Activated T-helper 1 cell treated with anti-CD3 and anti-CD28 coated beads, Interleukin-12 subunit alpha, Interleukin-12 subunit beta, Interleukin-2, Interleukin-4 antibody, amounts not matched to agents 30 ng/mL and 10 ng/mL and 1 ng/mL, durations not matched to agents 14 hours and 24 hours and 36 hours (primary cell): ENCODE results near the gene KEL. TPM values are rescaled to one million over a fixed set of nuclear protein-coding genes. Genes with fewer than 3 reads are reported as not detected.
"Not testable (repeated sequence)": the region's sequence is repeated elsewhere in the genome, so short reads cannot be mapped to it uniquely, and the experiment has no call there.

Experiments used
- DNase-seq: peaks from one replicate; pipeline ENCODE4 v3.0.0; 2021; ENCODE audit warnings: low spot score
- H3K27ac Mint-ChIP-seq: one replicate; pipeline ENCODE4 v1.8.0; 2021; ENCODE audit warnings: mild to moderate bottlenecking, mixed read lengths
- H3K27me3 Mint-ChIP-seq: one replicate; pipeline ENCODE4 v1.8.0; 2022; ENCODE audit warnings: mild to moderate bottlenecking, moderate library complexity, mixed read lengths; ENCODE audit not compliant: insufficient read depth
- H3K36me3 Mint-ChIP-seq: one replicate; pipeline ENCODE4 v1.8.0; 2021; ENCODE audit warnings: low read depth, mixed read lengths
- H3K4me1 Mint-ChIP-seq: one replicate; pipeline ENCODE4 v1.8.0; 2021; ENCODE audit warnings: low read depth, mixed read lengths
- H3K4me3 Mint-ChIP-seq: one replicate; pipeline ENCODE4 v1.8.0; 2021; ENCODE audit warnings: mild to moderate bottlenecking, moderate library complexity, mixed read lengths
- H3K9me3 Mint-ChIP-seq: one replicate; pipeline ENCODE4 v1.8.0; 2021; ENCODE audit warnings: mixed read lengths
- intact Hi-C: fragments of 100-400 bp; cut with micrococcal nuclease; formaldehyde crosslinking; loops from one replicate; pipeline ENCODE4 v1.15.1; 2024
- total RNA-seq: library from RNA; stranded (reverse); gene quantifications from 2 replicates; pipeline ENCODE4 v1.2.3, GENCODE V29; 2022

The KEL gene
- total RNA-seq, 1 donor from 2014 or later: not detected

GRCh38 chr7:142984297-142984696 lies 22.1 kb upstream of the KEL start:
- H3K4me1 Mint-ChIP-seq: no peaks in the 10 kb centered on the region
- no peaks in the 10 kb centered on the region for H3K36me3 Mint-ChIP-seq
- H3K27ac Mint-ChIP-seq: no peak overlapping the region
- H3K4me3 Mint-ChIP-seq: no peak overlapping the region
- no peaks in the 10 kb centered on the region for H3K27me3 Mint-ChIP-seq
- intact Hi-C loops: no loop called here
- no peaks in the 10 kb centered on the region for H3K9me3 Mint-ChIP-seq
- no peak for DNase-seq

- H3K9me3 Mint-ChIP-seq: no peaks in the 10 kb centered on the region
These were observed 21.7 kb upstream of the KEL start for GRCh38 chr7:142983825-142984224.

DNA sequence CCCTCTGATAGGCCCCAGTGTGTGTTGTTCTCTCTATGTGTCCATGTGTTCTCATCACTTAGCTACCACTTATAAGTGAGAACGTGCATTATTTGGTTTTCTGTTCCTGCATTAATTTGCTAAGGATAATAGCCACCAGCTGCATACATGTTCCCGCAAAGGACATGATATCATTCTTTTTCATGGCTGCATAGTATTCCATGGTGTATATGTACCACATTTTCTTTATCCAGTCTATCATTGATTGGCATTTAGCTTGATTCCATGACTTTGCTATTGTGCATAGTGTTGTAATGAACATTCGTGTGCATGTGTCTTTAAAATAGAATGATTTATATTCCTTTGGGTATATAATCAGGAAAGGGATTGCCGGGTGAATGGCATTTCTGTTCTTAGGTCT lies 16.2 kb upstream of the KEL start:
- H3K27me3 Mint-ChIP-seq, intact Hi-C loops, H3K36me3 Mint-ChIP-seq, H3K4me1 Mint-ChIP-seq, DNase-seq, H3K9me3 Mint-ChIP-seq, H3K4me3 Mint-ChIP-seq, H3K27ac Mint-ChIP-seq: not testable (repeated sequence)

More at GRCh38 chr7:142983825-142984224, 21.7 kb upstream of the KEL start:
- DNase-seq: no peak
- H3K4me1 Mint-ChIP-seq: no peaks in the 10 kb centered on the region
- H3K27me3 Mint-ChIP-seq: no peaks in the 10 kb centered on the region
- no peak overlapping the region for H3K4me3 Mint-ChIP-seq
- intact Hi-C loops: no loop called here
- H3K27ac Mint-ChIP-seq: no peak overlapping the region
- no peaks in the 10 kb centered on the region for H3K36me3 Mint-ChIP-seq

DNA sequence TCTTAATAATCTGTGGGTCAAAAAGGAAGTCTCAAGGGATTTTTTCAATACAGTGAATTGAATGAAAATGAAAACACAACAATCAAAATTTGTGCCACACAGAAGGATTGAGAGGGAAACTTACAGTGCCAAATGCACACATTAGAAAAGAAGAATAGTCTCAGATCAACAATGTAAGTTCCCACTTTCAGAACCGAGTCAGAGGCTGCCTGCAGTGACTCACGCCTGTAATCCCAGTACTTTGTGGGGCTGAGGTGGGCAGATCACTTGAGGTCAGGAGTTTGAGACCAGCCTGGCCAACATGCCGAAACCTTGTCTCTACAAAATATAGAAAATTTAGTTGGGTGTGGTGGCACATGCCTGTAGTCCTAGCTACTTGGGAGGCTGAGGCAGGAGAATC lies 12.5 kb upstream of the KEL start:
- no peak for DNase-seq
- H3K9me3 Mint-ChIP-seq: peaks cover 3% of the 10 kb centered on the region
- no peak overlapping the region for H3K27ac Mint-ChIP-seq
- intact Hi-C loops: no loop called here
- H3K27me3 Mint-ChIP-seq: peaks cover 3% of the 10 kb centered on the region
- no peaks in the 10 kb centered on the region for H3K36me3 Mint-ChIP-seq
- H3K4me1 Mint-ChIP-seq: no peaks in the 10 kb centered on the region
- H3K4me3 Mint-ChIP-seq: no peak overlapping the region

- intact Hi-C loops: no loop called here
- Mint-ChIP-seq H3K9me3 (no peaks in the 10 kb centered on the region), H3K4me3 (no peak overlapping the region), H3K4me1 (no peaks in the 10 kb centered on the region), H3K27me3 (peaks cover 8% of the 10 kb centered on the region), H3K27ac (no peak overlapping the region), H3K36me3 (no peaks in the 10 kb centered on the region)
- DNase-seq: no peak
These were observed 7.0 kb upstream of the KEL start for GRCh38 chr7:142969183-142969582.

DNA sequence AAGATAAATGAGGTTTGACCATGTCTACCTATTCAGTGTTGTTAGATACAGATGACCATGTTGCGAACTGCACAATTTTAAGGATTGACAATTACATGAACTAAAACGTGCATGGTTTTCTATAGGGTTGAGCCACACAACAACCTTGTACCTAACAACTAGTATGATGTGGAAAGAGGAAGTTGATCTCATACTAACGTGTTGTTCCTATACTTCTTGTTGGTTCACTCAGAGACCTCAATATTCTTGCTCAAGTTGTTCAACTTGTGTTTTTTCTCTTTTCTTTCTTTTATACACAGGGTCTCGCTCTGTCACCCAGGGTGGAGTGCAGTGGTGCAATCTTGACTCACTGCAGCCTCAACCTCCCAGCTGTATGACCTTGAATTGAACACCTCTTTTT lies 6.1 kb upstream of the KEL start:
- no peaks in the 10 kb centered on the region for H3K4me1 Mint-ChIP-seq
- intact Hi-C loops: no loop called here
- no peak overlapping the region for H3K4me3 Mint-ChIP-seq
- no peak overlapping the region for H3K27ac Mint-ChIP-seq
- H3K27me3 Mint-ChIP-seq: peaks cover 10% of the 10 kb centered on the region
- DNase-seq: no peak
- H3K9me3 Mint-ChIP-seq: no peaks in the 10 kb centered on the region
- H3K36me3 Mint-ChIP-seq: no peaks in the 10 kb centered on the region

DNA sequence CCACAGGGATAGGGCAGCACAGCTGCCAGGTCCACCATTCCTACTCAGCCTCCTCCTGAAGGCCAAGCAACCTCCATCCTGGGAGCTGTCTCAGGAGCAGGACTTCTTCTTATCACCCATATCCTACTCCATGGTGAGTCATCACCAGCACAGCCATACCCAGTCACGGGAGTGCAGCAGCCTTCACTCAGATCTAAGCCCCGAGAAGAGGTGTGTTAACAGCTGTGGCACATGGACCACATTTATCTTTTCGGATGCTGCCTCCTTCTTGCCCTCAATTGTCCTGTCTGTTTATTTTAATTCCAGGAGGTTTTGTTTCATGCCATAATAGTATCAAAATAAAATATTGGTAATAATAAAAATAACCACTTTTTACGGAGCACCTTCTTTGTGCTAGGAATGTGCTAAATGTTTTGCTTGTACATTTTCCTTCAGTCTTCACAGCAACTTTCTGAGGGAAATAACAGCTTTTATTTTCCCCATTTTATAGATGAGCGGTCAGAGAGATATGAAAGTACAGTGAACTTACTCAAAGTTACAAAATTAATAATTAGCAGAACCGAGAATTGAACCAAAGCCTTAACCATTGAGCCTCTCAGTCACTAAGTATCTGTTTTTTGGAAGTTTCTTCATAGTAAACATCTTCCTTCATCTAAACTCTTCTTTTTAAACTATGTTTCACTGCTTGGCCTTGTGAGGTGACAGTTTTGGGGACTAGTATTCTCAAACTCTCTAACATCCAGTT lies 2.5 kb upstream of the KEL start:
- Mint-ChIP-seq H3K4me3 (no peak overlapping the region), H3K27me3 (peaks cover 11% of the 10 kb centered on the region), H3K27ac (no peak overlapping the region), H3K36me3 (no peaks in the 10 kb centered on the region), H3K9me3 (no peaks in the 10 kb centered on the region), H3K4me1 (no peaks in the 10 kb centered on the region)
- no peak for DNase-seq
- intact Hi-C loops: no loop called here

- Mint-ChIP-seq H3K27ac (no peak overlapping the region), H3K36me3 (no peaks in the 10 kb centered on the region), H3K27me3 (peaks cover 16% of the 10 kb centered on the region), H3K4me1 (no peaks in the 10 kb centered on the region), H3K4me3 (no peak overlapping the region), H3K9me3 (no peaks in the 10 kb centered on the region)
- DNase-seq: no peak
- intact Hi-C loops: no loop called here
These were observed 1.8 kb upstream of the KEL start for GRCh38 chr7:142963993-142964392.

DNA sequence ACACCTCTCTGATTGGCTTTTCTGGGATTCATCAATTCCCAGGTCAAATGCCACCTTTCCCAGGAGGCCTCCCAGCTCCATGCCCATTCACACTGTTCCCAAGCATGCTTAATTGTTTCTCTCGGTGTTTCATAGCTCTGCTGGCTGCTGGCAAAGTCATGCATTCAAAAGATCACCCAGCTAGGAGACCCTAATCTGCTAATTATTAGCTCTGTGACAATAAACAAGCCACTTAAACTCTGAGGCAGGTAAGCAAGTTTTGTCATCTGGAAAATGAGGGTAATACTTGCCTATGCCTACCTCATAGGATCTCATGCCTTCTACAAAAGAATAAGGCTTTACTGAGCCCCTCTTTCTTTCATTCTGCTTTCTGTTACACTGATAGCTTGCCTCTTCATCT lies 828 bp upstream of the KEL start:
- Mint-ChIP-seq H3K27me3 (peaks cover 20% of the 10 kb centered on the region), H3K36me3 (no peaks in the 10 kb centered on the region), H3K4me3 (no peak overlapping the region), H3K27ac (no peak overlapping the region), H3K4me1 (no peaks in the 10 kb centered on the region), H3K9me3 (no peaks in the 10 kb centered on the region)
- no peak for DNase-seq
- intact Hi-C loops: no loop called here

DNA sequence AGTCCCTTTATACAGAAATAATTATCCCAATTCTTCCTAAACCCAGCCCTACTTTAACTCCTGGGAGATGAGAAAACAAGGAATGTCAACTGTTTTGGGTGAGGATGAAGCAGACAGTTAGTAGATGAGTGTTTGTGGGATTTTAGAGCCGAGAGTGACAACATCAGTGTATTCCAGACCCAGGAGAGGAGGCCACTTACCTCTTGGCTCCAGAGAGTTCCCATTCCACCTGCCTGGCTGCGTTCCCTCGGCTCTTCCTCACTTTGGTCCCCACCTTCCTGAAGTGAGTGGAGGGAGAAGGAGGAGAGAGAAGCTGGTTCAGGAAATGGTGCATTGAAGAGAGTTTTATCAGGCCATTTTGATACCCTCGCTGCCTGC lies 579 bp downstream of the KEL start:
- intact Hi-C loops: no loop called here

GRCh38 chr7:142960955-142961512 lies 1.1 kb downstream of the KEL start:
- peaks cover 2% of the 10 kb centered on the region for H3K9me3 Mint-ChIP-seq
- H3K36me3 Mint-ChIP-seq: no peaks in the 10 kb centered on the region
- H3K4me1 Mint-ChIP-seq: no peaks in the 10 kb centered on the region
- H3K4me3 Mint-ChIP-seq: no peak overlapping the region
- intact Hi-C loops: no loop called here
- DNase-seq: no peak
- peaks cover 15% of the 10 kb centered on the region for H3K27me3 Mint-ChIP-seq
- H3K27ac Mint-ChIP-seq: no peak overlapping the region

More for the DNA sequence above, 579 bp downstream of the KEL start:
- Mint-ChIP-seq H3K4me1 (no peaks in the 10 kb centered on the region), H3K27ac (no peak overlapping the region), H3K36me3 (no peaks in the 10 kb centered on the region), H3K4me3 (no peak overlapping the region), H3K9me3 (no peaks in the 10 kb centered on the region), H3K27me3 (peaks cover 15% of the 10 kb centered on the region)
- no peak for DNase-seq

GRCh38 chr7:142959202-142959601 lies 3.0 kb downstream of the KEL start:
- peaks cover 13% of the 10 kb centered on the region for H3K9me3 Mint-ChIP-seq
- H3K27me3 Mint-ChIP-seq: peaks cover 18% of the 10 kb centered on the region
- intact Hi-C loops: no loop called here
- no peaks in the 10 kb centered on the region for H3K4me1 Mint-ChIP-seq
- no peak overlapping the region for H3K27ac Mint-ChIP-seq
- no peaks in the 10 kb centered on the region for H3K36me3 Mint-ChIP-seq
- H3K4me3 Mint-ChIP-seq: no peak overlapping the region
- DNase-seq: no peak

GRCh38 chr7:142957723-142958122 lies 4.4 kb downstream of the KEL start:
- intact Hi-C loops: no loop called here
- Mint-ChIP-seq H3K36me3 (no peaks in the 10 kb centered on the region), H3K4me3 (no peak overlapping the region), H3K27ac (no peak overlapping the region), H3K9me3 (peaks cover 19% of the 10 kb centered on the region), H3K27me3 (peaks cover 15% of the 10 kb centered on the region), H3K4me1 (no peaks in the 10 kb centered on the region)
- no peak for DNase-seq
